ENCODE results near the gene HOXB9. TPM values are rescaled to one million over a fixed set of nuclear protein-coding genes. Genes with fewer than 3 reads are reported as not detected.

The HOXB9 gene
- total and polyA plus RNA-seq, 3 donors from 2014 or later, result 0.31 to 0.94 (median 0.76) TPM

DNA sequence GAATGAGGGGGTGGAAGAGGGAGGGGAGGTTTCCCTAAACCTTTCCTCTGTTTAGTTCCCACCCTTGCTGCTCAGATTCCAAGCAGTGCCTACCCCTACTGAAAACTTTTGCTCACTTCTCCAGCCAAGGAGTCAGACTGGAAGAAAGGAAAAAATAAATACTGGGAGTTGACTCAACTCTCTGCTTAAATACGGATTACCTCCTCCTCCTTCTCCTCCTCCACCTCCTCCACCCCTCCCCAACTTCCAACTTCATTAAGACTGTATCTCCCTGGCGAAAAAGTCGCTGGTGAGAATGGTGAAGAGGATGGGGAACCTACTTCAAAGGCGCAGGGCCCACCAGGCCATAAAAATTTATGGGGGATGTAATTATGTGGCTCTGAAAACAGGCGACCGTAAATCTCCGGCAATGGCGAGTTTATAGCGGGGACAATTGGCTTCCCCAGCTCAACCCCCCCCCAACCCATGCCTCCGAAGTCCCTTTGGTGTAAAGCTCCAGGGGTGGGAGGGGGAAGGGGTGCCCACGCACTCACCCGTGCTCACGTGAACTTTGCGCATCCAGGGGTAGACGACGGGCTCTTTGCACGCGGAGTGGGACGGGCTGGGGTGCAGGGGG lies 48.7 kb downstream of the HOXB9 start:
- H3K9me3 ChIP-seq, result no peaks in the 10 kb centered on the region
- H3K4me1 ChIP-seq, result peaks cover 6% of the 10 kb centered on the region
- intact Hi-C loops (cut with DNase I; ENCODE audit: low total_unique reads), result no loop called here
- no peaks in the 10 kb centered on the region for H3K36me3 ChIP-seq (ENCODE audit: low read depth, missing control alignments)
- H3K27me3 ChIP-seq, result no peaks in the 10 kb centered on the region
- H3K4me3 ChIP-seq, result peak overlapping the region; percentile 40 to 44
- no peak for DNase-seq
- H3K27ac ChIP-seq, result no peak overlapping the region
- 4% methylated on average over 10 to 19 of the region's 19 CpGs for WGBS, 2 donors
- no peak for TF ChIP-seq POLR2A (IDR thresholded peaks at IDR 0.05)
- TF ChIP-seq, protein P1, sequence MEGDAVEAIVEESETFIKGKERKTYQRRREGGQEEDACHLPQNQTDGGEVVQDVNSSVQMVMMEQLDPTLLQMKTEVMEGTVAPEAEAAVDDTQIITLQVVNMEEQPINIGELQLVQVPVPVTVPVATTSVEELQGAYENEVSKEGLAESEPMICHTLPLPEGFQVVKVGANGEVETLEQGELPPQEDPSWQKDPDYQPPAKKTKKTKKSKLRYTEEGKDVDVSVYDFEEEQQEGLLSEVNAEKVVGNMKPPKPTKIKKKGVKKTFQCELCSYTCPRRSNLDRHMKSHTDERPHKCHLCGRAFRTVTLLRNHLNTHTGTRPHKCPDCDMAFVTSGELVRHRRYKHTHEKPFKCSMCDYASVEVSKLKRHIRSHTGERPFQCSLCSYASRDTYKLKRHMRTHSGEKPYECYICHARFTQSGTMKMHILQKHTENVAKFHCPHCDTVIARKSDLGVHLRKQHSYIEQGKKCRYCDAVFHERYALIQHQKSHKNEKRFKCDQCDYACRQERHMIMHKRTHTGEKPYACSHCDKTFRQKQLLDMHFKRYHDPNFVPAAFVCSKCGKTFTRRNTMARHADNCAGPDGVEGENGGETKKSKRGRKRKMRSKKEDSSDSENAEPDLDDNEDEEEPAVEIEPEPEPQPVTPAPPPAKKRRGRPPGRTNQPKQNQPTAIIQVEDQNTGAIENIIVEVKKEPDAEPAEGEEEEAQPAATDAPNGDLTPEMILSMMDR (IDR thresholded peaks at IDR 0.05), result no peak

- intact Hi-C loops (cut with DNase I; ENCODE audit: low total_unique reads), result no loop called here
- no peak for DNase-seq
These were observed 49.5 kb downstream of the HOXB9 start for GRCh38 chr17:48576479-48577309.

GRCh38 chr17:48575673-48576478 lies 50.3 kb downstream of the HOXB9 start:
- 13 to 16% methylated on average over 22 of the region's 22 CpGs for WGBS, 2 donors
- no peaks in the 10 kb centered on the region for H3K4me1 ChIP-seq
- peak overlapping the region; percentile 18 to 44 for H3K4me3 ChIP-seq
- no peaks in the 10 kb centered on the region for H3K36me3 ChIP-seq (ENCODE audit: low read depth, missing control alignments)
- intact Hi-C loops (cut with DNase I; ENCODE audit: low total_unique reads), result no loop called here
- no peak for DNase-seq
- no peaks in the 10 kb centered on the region for H3K27me3 ChIP-seq
- no peak overlapping the region for H3K27ac ChIP-seq
- TF ChIP-seq, protein P1 (IDR thresholded peaks at IDR 0.05), result no peak
- H3K9me3 ChIP-seq, result no peaks in the 10 kb centered on the region

More at GRCh38 chr17:48576479-48577309, 49.5 kb downstream of the HOXB9 start:
- H3K36me3 ChIP-seq (ENCODE audit: low read depth, missing control alignments), result no peaks in the 10 kb centered on the region
- WGBS, 2 donors, result 2 to 4% methylated on average over 24 to 43 of the region's 43 CpGs
- H3K4me1 ChIP-seq, result no peaks in the 10 kb centered on the region
- no peaks in the 10 kb centered on the region for H3K9me3 ChIP-seq
- no peak for TF ChIP-seq POLR2A (IDR thresholded peaks at IDR 0.05)
- TF ChIP-seq, protein P1 (IDR thresholded peaks at IDR 0.05), result no peak
- H3K4me3 ChIP-seq, result peak overlapping the region; percentile 18 to 44
- no peaks in the 10 kb centered on the region for H3K27me3 ChIP-seq
- no peak overlapping the region for H3K27ac ChIP-seq

DNA sequence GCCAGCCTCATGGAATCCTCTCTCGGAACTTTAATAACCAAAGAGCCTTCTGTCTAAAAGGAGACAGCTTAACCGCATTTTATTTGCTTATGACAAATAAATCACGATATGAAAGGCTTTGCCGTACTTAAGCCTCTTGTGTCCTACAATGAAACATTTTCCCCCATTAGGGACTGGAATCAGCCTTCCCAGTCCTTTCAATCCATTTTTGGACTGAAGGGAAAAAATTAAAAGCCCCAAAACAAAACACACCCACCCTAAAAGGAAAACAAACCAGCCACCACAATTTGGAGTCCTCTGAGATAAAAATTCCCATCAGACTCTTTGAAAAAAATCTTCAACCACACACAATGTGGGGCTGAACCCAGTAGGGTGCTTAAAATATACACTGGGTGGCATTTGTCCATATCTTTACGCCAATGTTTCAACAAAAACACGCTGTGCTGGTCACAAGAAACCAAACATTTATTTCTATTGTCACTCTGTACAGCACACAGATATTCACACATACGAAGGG lies 51.0 kb downstream of the HOXB9 start:
- intact Hi-C loops (cut with DNase I; ENCODE audit: low total_unique reads), result no loop called here
- H3K9me3 ChIP-seq, result no peaks in the 10 kb centered on the region
- H3K36me3 ChIP-seq (ENCODE audit: low read depth, missing control alignments), result no peaks in the 10 kb centered on the region
- no peak for TF ChIP-seq POLR2A (IDR thresholded peaks at IDR 0.05)
- TF ChIP-seq, protein P1 (IDR thresholded peaks at IDR 0.05), result no peak
- H3K4me1 ChIP-seq, result no peaks in the 10 kb centered on the region
- H3K27me3 ChIP-seq, result no peaks in the 10 kb centered on the region
- no peak for DNase-seq
- H3K4me3 ChIP-seq, result no peak overlapping the region
- WGBS, 2 donors, result 45 to 51% methylated on average over 7 of the region's 7 CpGs
- H3K27ac ChIP-seq, result no peak overlapping the region

Data from testis (tissue), 3 donors.